Stimulated activated memory B cell treated with anti-CD40 and anti-IgM and Interleukin-4, amounts not matched to agents 10 μg/mL and 1 μg/mL and 100 μg/mL, for 72 hours (primary cell): ENCODE measurements around the gene PIK3R6.
A peak's percentile ranks its signal among the peaks of the same experiment; 100 is the strongest.
"Not testable (repeated sequence)": the region's sequence is repeated elsewhere in the genome, so short reads cannot be mapped to it uniquely, and the experiment has no call there.

Experiments
- ATAC-seq: fragments of 150-1000 bp; cut with Tn5 transposase; 2 replicates; pipeline ENCODE4 v1.10.0; 2021
- H3K27ac Mint-ChIP-seq: one replicate; pipeline ENCODE4 v1.8.0; 2022; ENCODE audit warnings: mild to moderate bottlenecking, mixed read lengths
- H3K27me3 Mint-ChIP-seq: one replicate; pipeline ENCODE4 v1.8.0; 2022; ENCODE audit warnings: mixed read lengths
- H3K36me3 Mint-ChIP-seq: one replicate; pipeline ENCODE4 v1.8.0; 2022; ENCODE audit warnings: mixed read lengths
- H3K4me1 Mint-ChIP-seq: one replicate; pipeline ENCODE4 v1.8.0; 2022; ENCODE audit warnings: mixed read lengths
- H3K4me3 Mint-ChIP-seq: one replicate; pipeline ENCODE4 v1.8.0; 2022; ENCODE audit warnings: mild to moderate bottlenecking, moderate library complexity, mixed read lengths
- H3K9me3 Mint-ChIP-seq: one replicate; pipeline ENCODE4 v1.8.0; 2022; ENCODE audit warnings: mixed read lengths

The PIK3R6 gene

GRCh38 chr17:8885967-8886684 is 18.7 kb upstream of the PIK3R6 start:
- peaks cover 72% of the 10 kb centered on the region for H3K36me3 Mint-ChIP-seq
- H3K4me1 Mint-ChIP-seq, result peaks cover 6% of the 10 kb centered on the region
- H3K4me3 Mint-ChIP-seq, result no peak overlapping the region
- peak; percentile 66 for ATAC-seq
- H3K27ac Mint-ChIP-seq, result no peak overlapping the region
- H3K27me3 Mint-ChIP-seq, result no peaks in the 10 kb centered on the region
- no peaks in the 10 kb centered on the region for H3K9me3 Mint-ChIP-seq

GRCh38 chr17:8885163-8885966 is 17.9 kb upstream of the PIK3R6 start:
- not testable (repeated sequence) for H3K27me3 Mint-ChIP-seq, H3K9me3 Mint-ChIP-seq, H3K4me3 Mint-ChIP-seq, H3K27ac Mint-ChIP-seq, H3K4me1 Mint-ChIP-seq
- H3K36me3 Mint-ChIP-seq, result peaks cover 79% of the 10 kb centered on the region
- peak; percentile 44 for ATAC-seq

GRCh38 chr17:8884336-8884990 is 17.0 kb upstream of the PIK3R6 start:
- Mint-ChIP-seq H3K27ac (no peak overlapping the region), H3K9me3 (no peaks in the 10 kb centered on the region), H3K4me3 (no peak overlapping the region), H3K4me1 (peaks cover 6% of the 10 kb centered on the region), H3K36me3 (peaks cover 88% of the 10 kb centered on the region), H3K27me3 (no peaks in the 10 kb centered on the region)
- no peak for ATAC-seq

- Mint-ChIP-seq H3K36me3 (peaks cover 81% of the 10 kb centered on the region), H3K4me3 (no peak overlapping the region), H3K4me1 (peaks cover 6% of the 10 kb centered on the region), H3K9me3 (no peaks in the 10 kb centered on the region), H3K27me3 (no peaks in the 10 kb centered on the region), H3K27ac (no peak overlapping the region)
- ATAC-seq, result no peak
These were observed 15.9 kb upstream of the PIK3R6 start for GRCh38 chr17:8883353-8883752.

GRCh38 chr17:8881606-8882005 is 14.1 kb upstream of the PIK3R6 start:
- H3K27ac Mint-ChIP-seq, result no peak overlapping the region
- H3K4me1 Mint-ChIP-seq, result no peaks in the 10 kb centered on the region
- H3K36me3 Mint-ChIP-seq, result peaks cover 82% of the 10 kb centered on the region
- no peaks in the 10 kb centered on the region for H3K27me3 Mint-ChIP-seq
- no peak for ATAC-seq
- no peaks in the 10 kb centered on the region for H3K9me3 Mint-ChIP-seq
- no peak overlapping the region for H3K4me3 Mint-ChIP-seq

GRCh38 chr17:8880466-8880865 is 13.0 kb upstream of the PIK3R6 start:
- no peaks in the 10 kb centered on the region for H3K9me3 Mint-ChIP-seq
- no peak for ATAC-seq
- H3K27me3 Mint-ChIP-seq, result no peaks in the 10 kb centered on the region
- H3K4me1 Mint-ChIP-seq, result no peaks in the 10 kb centered on the region
- H3K27ac Mint-ChIP-seq, result no peak overlapping the region
- no peak overlapping the region for H3K4me3 Mint-ChIP-seq
- peaks cover 73% of the 10 kb centered on the region for H3K36me3 Mint-ChIP-seq

- no peak overlapping the region for H3K4me3 Mint-ChIP-seq
- no peak for ATAC-seq
- H3K36me3 Mint-ChIP-seq, result peaks cover 64% of the 10 kb centered on the region
- H3K27ac Mint-ChIP-seq, result no peak overlapping the region
- H3K27me3 Mint-ChIP-seq, result no peaks in the 10 kb centered on the region
- no peaks in the 10 kb centered on the region for H3K4me1 Mint-ChIP-seq
- no peaks in the 10 kb centered on the region for H3K9me3 Mint-ChIP-seq
These were observed 11.9 kb upstream of the PIK3R6 start for GRCh38 chr17:8879410-8879809.

GRCh38 chr17:8877984-8878383 is 10.5 kb upstream of the PIK3R6 start:
- Mint-ChIP-seq H3K4me3 (no peak overlapping the region), H3K4me1 (peaks cover 9% of the 10 kb centered on the region), H3K27me3 (no peaks in the 10 kb centered on the region), H3K27ac (no peak overlapping the region), H3K9me3 (no peaks in the 10 kb centered on the region), H3K36me3 (peaks cover 49% of the 10 kb centered on the region)
- ATAC-seq, result no peak

GRCh38 chr17:8875957-8876356 is 8.5 kb upstream of the PIK3R6 start:
- no peak overlapping the region for H3K27ac Mint-ChIP-seq
- H3K4me1 Mint-ChIP-seq, result peaks cover 9% of the 10 kb centered on the region
- peaks cover 29% of the 10 kb centered on the region for H3K36me3 Mint-ChIP-seq
- no peaks in the 10 kb centered on the region for H3K9me3 Mint-ChIP-seq
- ATAC-seq, result no peak
- H3K27me3 Mint-ChIP-seq, result no peaks in the 10 kb centered on the region
- H3K4me3 Mint-ChIP-seq, result no peak overlapping the region

GRCh38 chr17:8875436-8875835 is 8.0 kb upstream of the PIK3R6 start:
- no peak for ATAC-seq
- H3K4me3 Mint-ChIP-seq, result no peak overlapping the region
- peaks cover 9% of the 10 kb centered on the region for H3K4me1 Mint-ChIP-seq
- peaks cover 24% of the 10 kb centered on the region for H3K36me3 Mint-ChIP-seq
- no peak overlapping the region for H3K27ac Mint-ChIP-seq
- H3K27me3 Mint-ChIP-seq, result no peaks in the 10 kb centered on the region
- no peaks in the 10 kb centered on the region for H3K9me3 Mint-ChIP-seq

GRCh38 chr17:8873801-8874715 is 6.6 kb upstream of the PIK3R6 start:
- no peak overlapping the region for H3K4me3 Mint-ChIP-seq
- peaks cover 12% of the 10 kb centered on the region for H3K4me1 Mint-ChIP-seq
- H3K36me3 Mint-ChIP-seq, result peaks cover 15% of the 10 kb centered on the region
- no peaks in the 10 kb centered on the region for H3K9me3 Mint-ChIP-seq
- peak overlapping the region; percentile 53 for H3K27ac Mint-ChIP-seq
- no peaks in the 10 kb centered on the region for H3K27me3 Mint-ChIP-seq
- no peak for ATAC-seq

GRCh38 chr17:8872705-8873435 is 5.4 kb upstream of the PIK3R6 start:
- Mint-ChIP-seq H3K27ac (no peak overlapping the region), H3K36me3 (peaks cover 7% of the 10 kb centered on the region), H3K4me1 (peaks cover 23% of the 10 kb centered on the region), H3K4me3 (no peak overlapping the region), H3K27me3 (no peaks in the 10 kb centered on the region), H3K9me3 (no peaks in the 10 kb centered on the region)
- no peak for ATAC-seq

- Mint-ChIP-seq H3K36me3 (peaks cover under 1% of the 10 kb centered on the region), H3K4me1 (peaks cover 30% of the 10 kb centered on the region), H3K9me3 (no peaks in the 10 kb centered on the region), H3K4me3 (no peak overlapping the region), H3K27ac (no peak overlapping the region), H3K27me3 (no peaks in the 10 kb centered on the region)
- no peak for ATAC-seq
These were observed 4.7 kb upstream of the PIK3R6 start for GRCh38 chr17:8872036-8872704.

GRCh38 chr17:8871081-8871581 is 3.7 kb upstream of the PIK3R6 start:
- no peak overlapping the region for H3K4me3 Mint-ChIP-seq
- ATAC-seq, result no peak
- H3K36me3 Mint-ChIP-seq, result no peaks in the 10 kb centered on the region
- no peaks in the 10 kb centered on the region for H3K27me3 Mint-ChIP-seq
- no peaks in the 10 kb centered on the region for H3K9me3 Mint-ChIP-seq
- H3K4me1 Mint-ChIP-seq, result peaks cover 41% of the 10 kb centered on the region
- H3K27ac Mint-ChIP-seq, result no peak overlapping the region
